Dendritic cell treated with granulocyte-macrophage colony-stimulating factor and Interleukin-4, amounts not matched to agents 40 ng/mL and 50 ng/mL, for 4 days (primary cell): ENCODE measurements around the gene NIT1.

Source experiments
- H3K27ac Mint-ChIP-seq: one replicate; pipeline ENCODE4 v1.8.0; 2022; ENCODE audit warnings: mild to moderate bottlenecking, mixed read lengths
- H3K27me3 Mint-ChIP-seq: one replicate; pipeline ENCODE4 v1.8.0; 2022; ENCODE audit warnings: mild to moderate bottlenecking, mixed read lengths
- H3K36me3 Mint-ChIP-seq: one replicate; pipeline ENCODE4 v1.8.0; 2022; ENCODE audit warnings: low read depth, mixed read lengths
- H3K4me1 Mint-ChIP-seq: one replicate; pipeline ENCODE4 v1.8.0; 2022; ENCODE audit warnings: low read depth, mixed read lengths
- H3K4me3 Mint-ChIP-seq: one replicate; pipeline ENCODE4 v1.8.0; 2022; ENCODE audit warnings: mild to moderate bottlenecking, moderate library complexity, mixed read lengths
- H3K9me3 Mint-ChIP-seq: one replicate; pipeline ENCODE4 v1.8.0; 2022; ENCODE audit warnings: mixed read lengths
- intact Hi-C: fragments of 100-400 bp; cut with micrococcal nuclease; formaldehyde crosslinking; loops from one replicate; pipeline ENCODE4 v1.15.0; 2022

Gene NIT1

DNA sequence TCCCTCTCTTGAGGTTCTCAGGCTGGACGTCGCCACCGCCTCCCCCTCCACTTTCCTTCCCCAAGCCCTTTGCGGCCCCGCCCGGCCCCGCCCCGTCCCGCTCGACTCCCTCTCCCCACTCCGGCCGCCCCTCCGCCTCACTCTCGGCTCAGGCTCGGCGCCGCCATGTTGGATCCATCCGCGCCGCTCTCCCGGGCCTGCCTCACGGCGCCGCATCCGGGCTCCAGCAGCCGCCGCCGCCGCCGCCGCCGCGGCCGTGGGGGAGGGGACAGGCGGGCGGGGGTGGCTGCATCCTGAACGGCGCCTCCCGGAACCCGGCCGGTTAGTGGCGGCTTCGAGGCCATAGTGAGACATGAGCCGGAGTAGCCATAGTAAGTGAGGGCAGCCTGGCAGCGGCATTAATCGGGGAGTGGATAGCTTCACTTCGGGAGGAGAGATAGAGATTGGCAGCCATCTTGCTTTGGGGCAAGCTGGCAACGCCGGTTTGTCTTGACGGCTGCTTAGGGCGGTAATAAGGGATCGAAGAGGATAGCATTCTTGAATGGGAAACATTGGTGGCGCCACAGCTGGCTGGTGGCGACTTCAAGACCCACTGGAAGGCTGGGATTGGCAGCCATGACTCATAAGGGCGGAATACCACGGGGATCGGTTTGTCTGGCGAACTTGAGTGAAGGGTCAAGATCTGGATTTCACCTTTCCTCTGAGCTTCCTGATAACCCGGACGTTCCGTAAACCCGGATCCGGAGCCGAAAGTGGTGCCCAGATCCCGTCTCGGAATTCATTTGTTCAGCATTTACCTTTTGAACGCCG lies 14.7 kb downstream of the NIT1 start, which contains the start of gene DEDD:
DEDD (minus strand) TSS at position 258 of the 810 bp plus-strand sequence. CDS start 8,205 bp downstream, outside the sequence.
- Mint-ChIP-seq H3K4me1 (peaks cover 68% of the 10 kb centered on the region), H3K4me3 (no peak within 1 kb of the TSS), H3K9me3 (no peaks in the 10 kb centered on the region), H3K36me3 (peaks cover 43% of the 10 kb centered on the region), H3K27me3 (no peaks in the 10 kb centered on the region), H3K27ac (no peak within 1 kb of the TSS)
- intact Hi-C loops = loop anchor here (2.0 to 10.0 kb wide), 2 partner anchors 14 to 88 kb away; partner anchors contain the start of genes NIT1, PFDN2 and USF1

DNA sequence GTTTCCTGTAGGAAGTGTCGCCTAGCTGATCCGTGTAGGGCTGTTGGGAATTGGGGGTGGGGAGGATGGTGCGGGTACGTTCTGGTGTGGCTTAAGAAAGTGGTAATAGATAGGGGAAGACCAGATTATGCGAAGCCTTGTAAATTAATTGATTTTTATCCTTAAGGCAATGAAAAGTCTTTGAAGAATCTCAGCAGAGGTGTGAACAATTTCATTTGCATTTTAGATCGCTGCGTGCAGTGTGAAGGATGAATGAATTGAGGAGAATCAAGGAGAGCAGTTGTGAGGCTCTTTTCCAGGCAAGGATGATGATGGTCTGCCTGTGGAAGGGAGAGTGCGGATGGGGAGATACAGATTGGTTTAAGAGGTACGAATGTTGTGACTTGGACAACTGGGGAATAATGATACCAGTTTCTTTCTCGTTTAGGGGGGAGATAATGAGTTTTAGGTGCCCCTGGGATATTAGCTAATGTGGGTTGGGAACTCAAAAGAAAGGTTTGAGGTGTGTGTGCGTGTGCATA lies 15.4 kb downstream of the NIT1 start:
- no peaks in the 10 kb centered on the region for H3K27me3 Mint-ChIP-seq
- peaks cover 68% of the 10 kb centered on the region for H3K4me1 Mint-ChIP-seq
- H3K4me3 Mint-ChIP-seq = no peak overlapping the region
- peaks cover 37% of the 10 kb centered on the region for H3K36me3 Mint-ChIP-seq
- H3K27ac Mint-ChIP-seq = no peak overlapping the region
- no peaks in the 10 kb centered on the region for H3K9me3 Mint-ChIP-seq
- intact Hi-C loops = loop anchor here (2.0 to 10.0 kb wide), 2 partner anchors 14 to 88 kb away; partner anchors contain the start of genes NIT1, PFDN2 and USF1

- Mint-ChIP-seq H3K27me3 (no peaks in the 10 kb centered on the region), H3K4me3 (no peak overlapping the region), H3K27ac (peak overlapping the region; percentile 87), H3K4me1 (peaks cover 45% of the 10 kb centered on the region), H3K36me3 (peaks cover 8% of the 10 kb centered on the region), H3K9me3 (no peaks in the 10 kb centered on the region)
- intact Hi-C loops = loop anchor here (10.0 kb wide), 1 partner anchor 93 kb away; the partner anchor contains the start of gene USF1
Measured at GRCh38 chr1:161137881-161138280, 20.0 kb downstream of the NIT1 start.

DNA sequence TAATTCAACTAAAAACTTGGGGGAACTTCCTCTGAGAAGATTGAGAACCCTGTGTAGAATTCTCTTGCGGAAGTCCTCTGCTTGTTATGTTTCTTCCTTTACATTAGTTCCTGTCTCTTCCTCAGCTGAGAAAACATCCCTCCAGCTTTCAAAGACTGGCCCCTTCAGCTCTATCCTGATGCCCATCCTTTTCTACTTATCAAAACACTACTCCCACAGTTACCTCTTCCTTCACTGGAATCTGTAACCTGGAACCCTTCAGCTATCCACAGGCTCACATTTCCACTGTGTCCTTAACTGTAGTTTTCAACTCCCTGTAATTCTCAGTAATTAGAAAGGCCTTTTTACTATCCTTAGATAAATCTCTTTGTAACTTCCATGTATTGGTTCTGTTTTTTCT lies 20.5 kb downstream of the NIT1 start:
- Mint-ChIP-seq H3K36me3 (peaks cover 8% of the 10 kb centered on the region), H3K4me1 (peaks cover 45% of the 10 kb centered on the region), H3K27ac (peak overlapping the region; percentile 87), H3K27me3 (no peaks in the 10 kb centered on the region), H3K4me3 (no peak overlapping the region), H3K9me3 (no peaks in the 10 kb centered on the region)
- intact Hi-C loops = loop anchor here (10.0 kb wide), 1 partner anchor 94 kb away; the partner anchor contains the start of gene USF1

GRCh38 chr1:161139766-161140165 lies 21.9 kb downstream of the NIT1 start:
- Mint-ChIP-seq H3K27me3 (no peaks in the 10 kb centered on the region), H3K9me3 (no peaks in the 10 kb centered on the region), H3K4me1 (peaks cover 45% of the 10 kb centered on the region), H3K27ac (peak overlapping the region; percentile 87), H3K4me3 (no peak overlapping the region), H3K36me3 (peaks cover 7% of the 10 kb centered on the region)
- intact Hi-C loops = loop anchor here (1.0 to 10.0 kb wide), 3 partner anchors 68 to 142 kb away; partner anchors contain the start of gene USF1

GRCh38 chr1:161140755-161141400 lies 23.0 kb downstream of the NIT1 start:
- intact Hi-C loops = no loop called here
- no peak overlapping the region for H3K27ac Mint-ChIP-seq
- no peak overlapping the region for H3K4me3 Mint-ChIP-seq
- H3K9me3 Mint-ChIP-seq = no peaks in the 10 kb centered on the region
- H3K36me3 Mint-ChIP-seq = no peaks in the 10 kb centered on the region
- H3K4me1 Mint-ChIP-seq = peaks cover 36% of the 10 kb centered on the region
- H3K27me3 Mint-ChIP-seq = no peaks in the 10 kb centered on the region

DNA sequence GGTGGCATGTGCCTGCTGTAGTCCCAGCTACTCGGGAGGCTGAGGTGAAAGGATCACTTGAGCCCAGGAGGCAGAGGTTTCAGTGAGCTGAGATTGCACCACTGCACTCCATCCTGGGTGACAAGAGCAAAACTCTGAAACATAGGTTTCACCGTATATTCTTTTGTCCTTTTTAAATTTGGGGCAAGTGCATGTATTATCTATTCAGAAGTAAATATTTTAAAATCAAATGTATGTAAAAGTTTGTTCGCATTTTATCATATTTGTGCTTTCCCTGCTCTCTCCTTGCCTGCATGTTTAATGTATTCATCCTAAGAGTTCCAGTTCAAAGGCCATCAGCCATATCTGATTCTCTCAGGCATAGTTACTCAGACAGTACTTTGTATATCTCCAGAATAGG lies 27.9 kb downstream of the NIT1 start:
- Mint-ChIP-seq H3K9me3 (no peaks in the 10 kb centered on the region), H3K27ac (no peak overlapping the region), H3K36me3 (no peaks in the 10 kb centered on the region), H3K27me3 (no peaks in the 10 kb centered on the region), H3K4me1 (peaks cover 9% of the 10 kb centered on the region), H3K4me3 (no peak overlapping the region)
- intact Hi-C loops = no loop called here

DNA sequence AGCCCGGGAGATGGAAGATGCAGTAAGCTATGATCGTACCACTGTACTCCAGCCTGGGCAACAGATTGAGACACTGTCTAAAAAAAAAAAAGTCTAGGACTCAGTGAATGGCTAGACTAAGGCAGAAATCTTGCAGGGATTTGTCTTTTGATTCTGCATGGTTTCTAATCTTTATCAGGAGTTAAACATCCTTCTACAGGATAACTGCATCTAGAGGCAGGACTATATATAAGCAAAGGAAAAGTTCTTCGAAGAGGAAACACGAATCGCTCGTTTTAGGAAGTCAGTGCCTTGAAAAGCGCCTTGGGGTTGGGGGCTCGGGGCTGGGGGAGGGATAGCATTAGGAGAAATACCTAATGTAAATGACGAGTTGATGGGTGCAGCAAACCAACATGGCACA lies 35.3 kb downstream of the NIT1 start:
- H3K4me1 Mint-ChIP-seq = peaks cover 15% of the 10 kb centered on the region
- H3K27ac Mint-ChIP-seq = peak overlapping the region; percentile 99
- H3K4me3 Mint-ChIP-seq = peak overlapping the region; percentile 95
- no peaks in the 10 kb centered on the region for H3K27me3 Mint-ChIP-seq
- peaks cover 34% of the 10 kb centered on the region for H3K36me3 Mint-ChIP-seq
- no peaks in the 10 kb centered on the region for H3K9me3 Mint-ChIP-seq
- intact Hi-C loops = no loop called here

- peaks cover 18% of the 10 kb centered on the region for H3K4me1 Mint-ChIP-seq
- intact Hi-C loops = no loop called here
- H3K36me3 Mint-ChIP-seq = peaks cover 39% of the 10 kb centered on the region
- H3K27me3 Mint-ChIP-seq = no peaks in the 10 kb centered on the region
- H3K27ac Mint-ChIP-seq = peak within 1 kb of the TSS; percentile 99
- no peaks in the 10 kb centered on the region for H3K9me3 Mint-ChIP-seq
- H3K4me3 Mint-ChIP-seq = peak within 1 kb of the TSS; percentile 95
Measured at GRCh38 chr1:161153682-161154337, 35.9 kb downstream of the NIT1 start, which contains the start of gene UFC1. TSS of gene UFC1 (plus strand) at chr1:161153978. CDS start at chr1:161153998, 20 bp downstream.

- H3K27ac Mint-ChIP-seq = no peak overlapping the region
- peaks cover 72% of the 10 kb centered on the region for H3K36me3 Mint-ChIP-seq
- H3K4me3 Mint-ChIP-seq = no peak overlapping the region
- intact Hi-C loops = no loop called here
- H3K4me1 Mint-ChIP-seq = peaks cover 54% of the 10 kb centered on the region
- no peaks in the 10 kb centered on the region for H3K9me3 Mint-ChIP-seq
- H3K27me3 Mint-ChIP-seq = no peaks in the 10 kb centered on the region
Measured at GRCh38 chr1:161157867-161158266, 40.0 kb downstream of the NIT1 start.

- intact Hi-C loops = no loop called here
- Mint-ChIP-seq H3K27me3 (no peaks in the 10 kb centered on the region), H3K36me3 (peaks cover 78% of the 10 kb centered on the region), H3K9me3 (no peaks in the 10 kb centered on the region), H3K27ac (peak overlapping the region; percentile 89), H3K4me3 (no peak overlapping the region), H3K4me1 (peaks cover 60% of the 10 kb centered on the region)
Measured at GRCh38 chr1:161158316-161159010, 40.6 kb downstream of the NIT1 start.

GRCh38 chr1:161159087-161159912 lies 41.4 kb downstream of the NIT1 start, which contains the start of gene USP21:
TSS of gene USP21 (plus strand) at chr1:161159500. CDS start at chr1:161160641, 1,141 bp downstream.
- Mint-ChIP-seq H3K27me3 (no peaks in the 10 kb centered on the region), H3K4me1 (peaks cover 68% of the 10 kb centered on the region), H3K27ac (peak within 1 kb of the TSS; percentile 89), H3K36me3 (peaks cover 78% of the 10 kb centered on the region), H3K9me3 (no peaks in the 10 kb centered on the region), H3K4me3 (peak within 1 kb of the TSS; percentile 89)
- intact Hi-C loops = no loop called here
